Lower leg skin (tissue), 3 donors: ENCODE results near the gene ACY1.

ENCODE experiments used
- CTCF ChIP-seq, 3 donors: fragments of 450-650 bp; IDR thresholded peaks; one replicate each; pipeline ENCODE4 v1.5.1; 2016; ENCODE audit warnings: antibody characterized with exemption in 3 of 3, mild to moderate bottlenecking in 3 of 3, moderate library complexity in 2 of 3
- POLR2A ChIP-seq, 2 donors: fragments of 450-650 bp; IDR thresholded peaks; one replicate each; pipeline ENCODE4 v1.6.1; 2016 to 2017; ENCODE audit warnings: antibody characterized with exemption in 2 of 2, mild to moderate bottlenecking in 1 of 2, moderate library complexity in 1 of 2

DNA sequence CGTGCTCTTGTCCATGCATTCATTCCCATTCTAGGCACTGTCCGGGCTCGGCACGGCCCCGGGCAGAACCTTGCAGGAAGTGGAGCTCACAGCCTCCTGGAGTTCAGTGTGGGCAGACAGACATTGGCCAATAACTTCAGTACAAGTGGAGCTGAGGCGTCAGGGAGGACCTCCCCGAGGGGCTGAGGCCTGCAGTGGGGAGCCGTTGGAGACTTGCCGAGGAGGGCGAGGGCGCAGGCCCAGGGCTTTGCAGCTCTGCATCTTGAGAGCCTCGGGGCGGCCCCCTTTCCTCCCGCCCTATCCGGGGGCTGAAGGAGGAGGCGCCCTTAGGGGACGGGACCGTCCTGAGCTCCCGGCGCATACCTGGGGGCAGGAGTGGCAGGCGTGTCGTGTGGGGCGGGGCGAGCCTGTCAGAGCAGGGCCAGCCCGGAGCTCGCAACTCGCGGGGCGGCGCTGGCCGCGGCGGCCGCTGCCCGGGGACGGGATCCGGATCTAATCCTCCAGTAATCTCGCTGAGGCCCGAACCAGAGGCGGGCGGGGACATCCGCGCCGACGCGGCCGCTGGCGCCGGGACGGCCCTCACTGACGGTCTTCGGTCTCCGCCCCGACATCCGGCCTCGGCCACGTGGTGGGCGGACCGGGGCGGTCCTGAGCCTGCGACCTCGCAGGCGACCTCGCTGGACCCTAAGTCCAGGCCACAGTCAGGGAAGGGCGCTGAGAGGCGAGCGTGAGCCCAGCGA is at the start of gene ACY1:
- TF ChIP-seq CTCF (IDR thresholded peaks at IDR 0.05) (no peak), POLR2A (IDR thresholded peaks at IDR 0.05) (no peak)
